Measurements from ENCODE around the gene VTI1A. TPM values are rescaled to one million over a fixed set of nuclear protein-coding genes. Genes with fewer than 3 reads are reported as not detected.

Gene VTI1A
- total RNA-seq, 1 donor from 2014 or later = 34.2 TPM

- Mint-ChIP-seq H3K27me3 (ENCODE audit: low read depth) (no peaks in the 10 kb centered on the region), H3K27ac (ENCODE audit: unreplicated experiment) (no peak overlapping the region), H3K4me1 (peaks cover 11% of the 10 kb centered on the region), H3K4me3 (no peak overlapping the region), H3K9me3 (no peaks in the 10 kb centered on the region), H3K36me3 (ENCODE audit: low read depth) (no peaks in the 10 kb centered on the region)
- TF ChIP-seq CTCF (conservative IDR thresholded peaks at IDR 0.05) = no peak
- DNase-seq (ENCODE audit: low read depth, low spot score) = no peak
These were observed 233.6 kb downstream of the VTI1A start for GRCh38 chr10:112680586-112680985.

GRCh38 chr10:112687647-112688046 lies 240.6 kb downstream of the VTI1A start:
- Mint-ChIP-seq H3K36me3 (ENCODE audit: low read depth) (no peaks in the 10 kb centered on the region), H3K4me3 (no peak overlapping the region), H3K4me1 (peaks cover 9% of the 10 kb centered on the region), H3K9me3 (no peaks in the 10 kb centered on the region), H3K27me3 (ENCODE audit: low read depth) (no peaks in the 10 kb centered on the region), H3K27ac (ENCODE audit: unreplicated experiment) (no peak overlapping the region)
- no peak for DNase-seq (ENCODE audit: low read depth, low spot score)
- TF ChIP-seq CTCF (conservative IDR thresholded peaks at IDR 0.05) = no peak

- DNase-seq (ENCODE audit: low read depth, low spot score) = peak; percentile 27
- Mint-ChIP-seq H3K4me1 (peaks cover 9% of the 10 kb centered on the region), H3K27ac (ENCODE audit: unreplicated experiment) (peak overlapping the region; percentile 36), H3K36me3 (ENCODE audit: low read depth) (no peaks in the 10 kb centered on the region), H3K9me3 (no peaks in the 10 kb centered on the region), H3K4me3 (no peak overlapping the region), H3K27me3 (ENCODE audit: low read depth) (no peaks in the 10 kb centered on the region)
- peak; percentile 53 for TF ChIP-seq CTCF (conservative IDR thresholded peaks at IDR 0.05)
These were observed 242.5 kb downstream of the VTI1A start for GRCh38 chr10:112689327-112690072.

- no peak overlapping the region for H3K4me3 Mint-ChIP-seq
These were observed 248.5 kb downstream of the VTI1A start for GRCh38 chr10:112695539-112695938.

GRCh38 chr10:112696592-112696991 lies 249.6 kb downstream of the VTI1A start:
- TF ChIP-seq CTCF (conservative IDR thresholded peaks at IDR 0.05) = no peak
- H3K27me3 Mint-ChIP-seq (ENCODE audit: low read depth) = no peaks in the 10 kb centered on the region
- no peak for DNase-seq (ENCODE audit: low read depth, low spot score)
- H3K4me1 Mint-ChIP-seq = peaks cover 24% of the 10 kb centered on the region
- no peak overlapping the region for H3K4me3 Mint-ChIP-seq
- peaks cover 3% of the 10 kb centered on the region for H3K36me3 Mint-ChIP-seq (ENCODE audit: low read depth)
- H3K9me3 Mint-ChIP-seq = no peaks in the 10 kb centered on the region
- peak overlapping the region; percentile 47 for H3K27ac Mint-ChIP-seq (ENCODE audit: unreplicated experiment)

More at GRCh38 chr10:112695539-112695938, 248.5 kb downstream of the VTI1A start:
- TF ChIP-seq CTCF (conservative IDR thresholded peaks at IDR 0.05) = no peak
- Mint-ChIP-seq H3K4me1 (peaks cover 24% of the 10 kb centered on the region), H3K36me3 (ENCODE audit: low read depth) (peaks cover 3% of the 10 kb centered on the region), H3K27me3 (ENCODE audit: low read depth) (no peaks in the 10 kb centered on the region), H3K27ac (ENCODE audit: unreplicated experiment) (no peak overlapping the region), H3K9me3 (no peaks in the 10 kb centered on the region)
- no peak for DNase-seq (ENCODE audit: low read depth, low spot score)

Measured in neural crest cell (in vitro differentiated cells).